ENCODE measurements around the gene PIGC.

GRCh38 chr1:172457479-172458130 lies 13.7 kb upstream of the PIGC start:
- TF ChIP-seq CTCF (IDR thresholded peaks at IDR 0.05), result no peak
- TF ChIP-seq EP300 (IDR thresholded peaks at IDR 0.05), result no peak
- no peak for TF ChIP-seq POLR2A (IDR thresholded peaks at IDR 0.05)

Data from tibial nerve (tissue), 4 donors.